Keratinocyte (primary cell): ENCODE results near the gene TTBK1. TPM values are rescaled to one million over a fixed set of nuclear protein-coding genes. Genes with fewer than 3 reads are reported as not detected.

Experiments used
- DNase-seq: peaks from one replicate; pipeline ENCODE4 v3.0.0-alpha.2; 2011; ENCODE audit warnings: low read depth, missing footprints, low spot score
- FAIRE-seq: peaks from 2 replicates; lab custom pipeline; 2011; peaks lifted over from hg19 to GRCh38; lab: Jason Lieb, UNC
- H2AFZ ChIP-seq: 2 replicates; pipeline ENCODE4 v1.6.0; 2012; ENCODE audit warnings: low read length, control low read depth, inconsistent platforms; ENCODE audit not compliant: control insufficient read depth
- H3K27ac ChIP-seq: 2 replicates; pipeline ENCODE4 v1.5.1; 2011; ENCODE audit warnings: low read length; ENCODE audit not compliant: control insufficient read depth, insufficient read depth
- H3K27me3 ChIP-seq: 3 replicates; pipeline ENCODE4 v1.6.0; 2011; ENCODE audit warnings: low read length; ENCODE audit not compliant: control insufficient read depth, insufficient read depth; ENCODE audit errors: extremely low read depth
- H3K36me3 ChIP-seq, 2 experiments: 2 replicates in 1 of 2; 3 replicates in 1 of 2; pipeline ENCODE4 v1.5.1; 2011; ENCODE audit warnings: low read length in 2 of 2, mild to moderate bottlenecking in 1 of 2; ENCODE audit not compliant: control insufficient read depth in 2 of 2, insufficient read depth in 2 of 2; ENCODE audit errors: extremely low read depth in 1 of 2
- H3K4me1 ChIP-seq: 3 replicates; pipeline ENCODE4 v1.5.1; 2011; ENCODE audit warnings: low read length; ENCODE audit not compliant: control insufficient read depth, insufficient read depth; ENCODE audit errors: extremely low read depth
- H3K4me2 ChIP-seq: 3 replicates; pipeline ENCODE4 v1.6.0; 2011; ENCODE audit warnings: low read depth, low read length; ENCODE audit not compliant: control insufficient read depth, insufficient read depth; ENCODE audit errors: extremely low read depth
- H3K4me3 ChIP-seq, 3 experiments: fragments of 200-600 bp in 1 of 3; sonication (generic) in 1 of 3; 2 replicates in 2 of 3; 3 replicates in 1 of 3; pipeline ENCODE4 v1.5.1; 2011 to 2016; ENCODE audit warnings: low read length in 3 of 3, mild to moderate bottlenecking in 3 of 3, control low read depth in 2 of 3, inconsistent platforms in 1 of 3, low read depth in 1 of 3, mixed read lengths in 1 of 3, mixed run types in 1 of 3, moderate library complexity in 1 of 3; ENCODE audit not compliant: control insufficient read depth in 2 of 3, insufficient read depth in 2 of 3; ENCODE audit errors: extremely low read depth in 1 of 3
- H3K79me2 ChIP-seq: 2 replicates; pipeline ENCODE4 v1.6.0; 2012; ENCODE audit warnings: low read length; ENCODE audit not compliant: control insufficient read depth, insufficient read depth
- H3K9ac ChIP-seq: 3 replicates; pipeline ENCODE4 v1.6.0; 2011; ENCODE audit warnings: low read length; ENCODE audit not compliant: control insufficient read depth, insufficient read depth; ENCODE audit errors: extremely low read depth
- H3K9me1 ChIP-seq: 3 replicates; pipeline ENCODE4 v1.6.0; 2011; ENCODE audit warnings: low read length; ENCODE audit not compliant: control insufficient read depth, insufficient read depth; ENCODE audit errors: extremely low read depth
- H3K9me3 ChIP-seq: 2 replicates; pipeline ENCODE4 v1.5.1; 2012; ENCODE audit warnings: low read depth, low read length; ENCODE audit not compliant: control insufficient read depth
- H4K20me1 ChIP-seq: 3 replicates; pipeline ENCODE4 v1.6.0; 2011; ENCODE audit warnings: low read length; ENCODE audit not compliant: control insufficient read depth, insufficient read depth; ENCODE audit errors: extremely low read depth
- EZH2 ChIP-seq: IDR thresholded peaks from one replicate; pipeline ENCODE4 v1.6.1; 2012; ENCODE audit warnings: inconsistent platforms, mild to moderate bottlenecking, low read length, moderate library complexity
- dilution Hi-C: fragments of 300-500 bp; cut with MboI; formaldehyde crosslinking; loops from one replicate; pipeline ENCODE4 v1.7.0; 2020; ENCODE audit warnings: low sequenced_read_pairs; ENCODE audit not compliant: extremely low pct_ligation_motif_present
- polyA plus RNA-seq, 5 experiments: library from polyadenylated mRNA; depleted of rRNA in 3 of 5; stranded (reverse) in 3 of 5; stranded (forward) in 1 of 5; unstranded in 1 of 5; fragments of >200 nt; gene quantifications; 1 replicate in 1 of 5; 2 replicates in 3 of 5; 3 replicates in 1 of 5; pipeline versions ENCODE4 v1.2.1 to v1.2.3, GENCODE V29; 2011 to 2012; ENCODE audit warnings: missing spikeins in 2 of 5, low read depth in 1 of 5, low replicate concordance in 1 of 5
- TF ChIP-seq, protein P1 (sequence below), 3 experiments: IDR thresholded peaks in 1 of 3; conservative IDR thresholded peaks in 1 of 3; optimal IDR thresholded peaks in 1 of 3; 2 replicates in 2 of 3; 3 replicates in 1 of 3; pipeline versions ENCODE3 to v1.5.1; 2011; ENCODE audit warnings: low read length in 3 of 3, mild to moderate bottlenecking in 3 of 3, moderate library complexity in 2 of 3, control low read depth in 1 of 3, inconsistent platforms in 1 of 3; ENCODE audit not compliant: insufficient read depth in 2 of 3; ENCODE audit errors: extremely low read depth in 1 of 3

Gene TTBK1
- polyA plus RNA-seq, 1 donor (not counting 4 experiments of a cell fraction or from before 2014, with no cell fraction given) = not detected

DNA sequence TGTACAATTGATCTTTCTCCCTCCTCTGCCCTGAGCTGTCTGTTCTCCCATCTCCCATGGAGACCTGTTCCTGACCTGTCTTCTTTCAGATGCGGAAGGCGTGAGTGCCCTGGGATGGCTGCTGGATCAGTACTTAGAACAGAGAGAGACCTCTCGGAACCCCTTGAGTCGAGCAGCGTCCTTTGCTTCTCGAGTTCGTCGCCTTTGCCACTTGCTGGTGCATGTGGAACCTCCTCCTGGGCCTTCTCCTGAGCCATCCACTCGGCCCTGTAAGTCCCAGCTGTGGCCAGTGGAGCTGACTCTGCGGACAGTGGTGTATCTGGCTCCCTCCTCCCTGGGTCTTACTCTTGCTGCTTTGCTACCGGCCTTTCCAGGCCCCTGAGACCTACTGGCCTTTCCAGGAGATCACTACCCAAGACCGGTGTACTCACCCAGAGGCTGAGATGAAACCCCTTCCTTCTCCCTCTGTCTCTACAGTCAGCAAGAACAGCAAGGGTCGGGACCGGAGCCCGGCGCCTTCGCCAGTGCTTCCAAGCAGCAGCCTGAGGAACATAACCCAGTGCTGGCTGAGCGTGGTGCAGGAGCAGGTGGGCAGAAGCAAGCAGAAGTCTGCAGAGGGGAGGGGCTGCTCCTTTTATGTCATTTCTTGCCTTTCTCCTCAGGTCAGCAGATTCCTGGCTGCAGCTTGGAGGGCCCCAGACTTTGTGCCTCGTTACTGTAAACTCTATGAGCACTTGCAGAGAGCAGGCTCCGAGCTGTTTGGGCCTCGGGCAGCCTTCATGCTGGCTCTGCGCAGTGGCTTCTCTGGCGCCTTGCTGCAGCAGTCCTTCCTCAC, 38.8 kb upstream of the TTBK1 start:
- Histone ChIP-seq H3K27me3 (no peaks in the 10 kb centered on the region), H3K4me1 (peaks cover 3% of the 10 kb centered on the region), H3K9me1 (no peaks in the 10 kb centered on the region), H3K4me3 (no peak overlapping the region), H3K27ac (no peak overlapping the region), H3K9ac (no peak overlapping the region), H3K79me2 (no peaks in the 10 kb centered on the region), H3K36me3 (peaks cover 27 to 35% of the 10 kb centered on the region in 2 experiments), H3K4me2 (no peak overlapping the region), H3K9me3 (no peaks in the 10 kb centered on the region), H4K20me1 (no peaks in the 10 kb centered on the region), H2AFZ (no peak overlapping the region)
- FAIRE-seq (no peak), DNase-seq (no peak)
- dilution Hi-C loops = no loop called here
- TF ChIP-seq, protein P1, sequence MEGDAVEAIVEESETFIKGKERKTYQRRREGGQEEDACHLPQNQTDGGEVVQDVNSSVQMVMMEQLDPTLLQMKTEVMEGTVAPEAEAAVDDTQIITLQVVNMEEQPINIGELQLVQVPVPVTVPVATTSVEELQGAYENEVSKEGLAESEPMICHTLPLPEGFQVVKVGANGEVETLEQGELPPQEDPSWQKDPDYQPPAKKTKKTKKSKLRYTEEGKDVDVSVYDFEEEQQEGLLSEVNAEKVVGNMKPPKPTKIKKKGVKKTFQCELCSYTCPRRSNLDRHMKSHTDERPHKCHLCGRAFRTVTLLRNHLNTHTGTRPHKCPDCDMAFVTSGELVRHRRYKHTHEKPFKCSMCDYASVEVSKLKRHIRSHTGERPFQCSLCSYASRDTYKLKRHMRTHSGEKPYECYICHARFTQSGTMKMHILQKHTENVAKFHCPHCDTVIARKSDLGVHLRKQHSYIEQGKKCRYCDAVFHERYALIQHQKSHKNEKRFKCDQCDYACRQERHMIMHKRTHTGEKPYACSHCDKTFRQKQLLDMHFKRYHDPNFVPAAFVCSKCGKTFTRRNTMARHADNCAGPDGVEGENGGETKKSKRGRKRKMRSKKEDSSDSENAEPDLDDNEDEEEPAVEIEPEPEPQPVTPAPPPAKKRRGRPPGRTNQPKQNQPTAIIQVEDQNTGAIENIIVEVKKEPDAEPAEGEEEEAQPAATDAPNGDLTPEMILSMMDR (optimal IDR thresholded peaks at IDR 0.05 in 1 of 3, IDR thresholded peaks at IDR 0.05 in 1 of 3, conservative IDR thresholded peaks at IDR 0.05 in 1 of 3; ENCODE audit: extremely low read depth in 1 of 3, insufficient read depth in 2 of 3, low read length in 3 of 3) = no peak
- no peak for TF ChIP-seq EZH2

DNA sequence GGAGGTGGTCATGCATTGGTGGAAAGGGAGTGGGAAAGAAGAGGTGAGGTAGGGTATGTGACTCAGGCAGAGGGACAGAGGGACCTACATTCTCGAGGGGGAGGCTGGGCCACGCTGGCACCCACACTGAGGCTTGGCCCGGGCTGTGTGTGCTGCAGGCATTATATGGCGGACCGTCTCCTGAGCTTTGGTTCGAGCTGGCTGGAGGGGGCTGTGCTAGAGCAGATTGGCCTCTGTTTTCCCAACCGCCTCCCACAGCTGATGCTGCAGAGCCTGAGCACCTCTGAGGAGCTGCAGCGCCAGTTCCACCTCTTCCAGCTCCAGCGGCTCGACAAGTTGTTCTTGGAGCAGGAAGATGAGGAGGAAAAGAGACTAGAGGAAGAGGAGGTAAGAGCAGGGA, 37.4 kb upstream of the TTBK1 start:
- DNase-seq (no peak), FAIRE-seq (no peak)
- dilution Hi-C loops = no loop called here

More for the DNA sequence above, 37.4 kb upstream of the TTBK1 start:
- TF ChIP-seq EZH2 = no peak
- TF ChIP-seq, protein P1 (optimal IDR thresholded peaks at IDR 0.05 in 1 of 3, IDR thresholded peaks at IDR 0.05 in 1 of 3, conservative IDR thresholded peaks at IDR 0.05 in 1 of 3; ENCODE audit: extremely low read depth in 1 of 3, insufficient read depth in 2 of 3, low read length in 3 of 3) = no peak
- H3K36me3 ChIP-seq = peaks cover 18 to 27% of the 10 kb centered on the region in 2 experiments
- no peak overlapping the region for H3K4me2 ChIP-seq
- H3K27ac ChIP-seq = no peak overlapping the region
- no peaks in the 10 kb centered on the region for H3K9me3 ChIP-seq
- H3K4me3 ChIP-seq = no peak overlapping the region
- H2AFZ ChIP-seq = no peak overlapping the region
- no peaks in the 10 kb centered on the region for H3K79me2 ChIP-seq
- H4K20me1 ChIP-seq = no peaks in the 10 kb centered on the region
- H3K27me3 ChIP-seq = no peaks in the 10 kb centered on the region
- H3K9ac ChIP-seq = no peak overlapping the region
- H3K4me1 ChIP-seq = no peaks in the 10 kb centered on the region
- no peaks in the 10 kb centered on the region for H3K9me1 ChIP-seq
